CMK (cell line): ENCODE results near the gene FMNL2.
"Not testable (repeated sequence)": the region's sequence is repeated elsewhere in the genome, so short reads cannot be mapped to it uniquely, and the experiment has no call there.

Source experiments
- DNase-seq: peaks from one replicate; pipeline ENCODE4 v3.0.0-alpha.2; 2010; ENCODE audit warnings: low read depth

FMNL2 gene

DNA sequence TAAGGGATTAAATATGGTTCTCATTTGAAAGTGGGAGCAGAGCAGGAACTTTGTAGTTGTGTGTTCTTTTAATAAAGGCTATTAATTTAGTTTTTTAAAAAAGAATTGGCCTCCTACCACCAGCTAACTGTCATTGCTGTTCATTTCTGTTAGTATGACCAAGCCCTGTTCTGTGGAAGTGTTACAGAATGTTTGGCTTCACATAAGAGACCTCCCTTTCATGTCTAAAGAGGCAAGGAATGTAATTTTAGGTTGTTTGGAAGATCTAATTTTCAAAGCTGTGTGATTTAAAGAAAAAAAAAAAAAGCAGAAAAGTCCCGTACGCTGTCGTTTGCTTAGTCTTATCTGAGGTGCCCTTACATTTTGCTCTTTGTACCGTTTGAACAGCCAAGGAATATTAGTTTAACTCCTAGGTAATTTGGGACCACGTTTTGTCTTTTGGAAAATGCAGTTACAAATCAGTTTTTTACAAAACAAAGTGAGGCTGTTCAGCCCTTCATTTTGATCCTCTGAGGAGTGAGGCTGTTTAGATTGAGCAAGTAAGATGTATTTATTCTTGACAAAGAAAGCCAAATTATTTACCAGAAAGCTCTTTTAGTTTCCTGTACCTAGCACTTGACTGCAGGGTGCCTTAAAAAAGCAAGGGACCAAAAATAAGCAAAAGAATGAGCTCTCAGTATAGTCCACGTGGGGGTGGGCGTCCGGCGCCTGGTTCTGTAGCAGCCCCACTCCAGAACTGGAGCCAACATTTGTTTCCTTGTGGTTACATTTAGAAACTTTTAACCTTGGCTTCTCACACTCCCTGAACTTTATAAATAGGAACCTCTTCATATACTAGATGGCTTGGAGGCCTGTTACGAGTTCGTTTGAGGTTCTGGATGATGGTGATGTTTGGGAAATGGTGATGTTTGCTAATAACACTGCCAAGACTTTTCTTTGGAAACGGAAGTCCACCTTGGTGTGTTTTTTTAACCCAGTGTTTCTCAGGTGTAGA lies 136.2 kb downstream of the FMNL2 start:
- no peak for DNase-seq

DNA sequence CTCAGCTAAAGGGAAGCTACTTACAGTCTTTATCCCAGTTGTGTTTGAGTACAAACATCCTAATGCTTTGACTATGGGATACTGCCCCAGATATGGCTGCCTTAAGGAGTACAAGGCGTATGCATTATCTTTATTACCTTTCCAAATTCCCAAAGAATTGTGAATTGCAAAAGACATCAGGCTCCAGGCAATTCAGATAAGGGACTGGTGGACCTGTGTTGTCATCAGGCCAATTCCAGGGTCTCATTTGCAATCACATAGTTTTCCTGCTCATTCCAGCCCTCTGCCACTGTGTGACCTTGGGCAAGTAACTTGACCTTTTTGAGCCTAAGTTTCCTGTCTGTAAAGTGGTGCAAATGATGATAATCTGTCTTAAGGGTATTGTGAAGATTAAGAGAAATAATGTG lies 137.5 kb downstream of the FMNL2 start:
- no peak for DNase-seq

DNA sequence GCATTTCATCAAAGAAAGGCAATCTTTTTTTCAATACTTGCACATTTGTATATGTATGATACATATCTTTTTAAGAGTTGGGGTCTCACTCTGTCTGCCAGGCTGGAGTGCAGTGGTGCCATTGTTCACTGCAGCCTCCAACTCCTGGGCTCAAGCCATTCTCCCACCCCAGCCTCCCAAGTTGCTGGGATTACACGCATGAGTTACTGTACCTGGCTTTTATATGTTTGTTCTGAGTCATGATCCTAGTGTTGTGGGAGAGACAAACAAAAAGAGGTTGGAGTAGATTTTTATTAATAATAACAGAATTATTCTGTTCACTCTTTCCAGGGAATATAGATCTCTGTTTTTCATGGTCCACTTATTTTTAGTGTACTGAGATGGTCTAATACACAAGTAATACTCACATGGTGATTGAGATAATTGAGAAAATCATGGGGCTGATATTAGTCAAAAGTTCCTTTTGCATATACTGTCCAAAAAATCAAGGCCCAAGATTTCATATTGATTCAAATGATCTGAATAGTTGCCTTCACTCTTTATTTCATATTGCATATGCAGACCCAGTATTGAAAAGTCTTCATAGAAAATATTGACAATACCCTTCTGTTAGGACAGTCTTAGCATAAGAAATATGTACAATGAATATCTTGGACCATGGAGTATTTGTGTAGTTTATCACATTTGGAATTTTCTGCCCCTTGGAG lies 138.3 kb downstream of the FMNL2 start:
- no peak for DNase-seq

DNA sequence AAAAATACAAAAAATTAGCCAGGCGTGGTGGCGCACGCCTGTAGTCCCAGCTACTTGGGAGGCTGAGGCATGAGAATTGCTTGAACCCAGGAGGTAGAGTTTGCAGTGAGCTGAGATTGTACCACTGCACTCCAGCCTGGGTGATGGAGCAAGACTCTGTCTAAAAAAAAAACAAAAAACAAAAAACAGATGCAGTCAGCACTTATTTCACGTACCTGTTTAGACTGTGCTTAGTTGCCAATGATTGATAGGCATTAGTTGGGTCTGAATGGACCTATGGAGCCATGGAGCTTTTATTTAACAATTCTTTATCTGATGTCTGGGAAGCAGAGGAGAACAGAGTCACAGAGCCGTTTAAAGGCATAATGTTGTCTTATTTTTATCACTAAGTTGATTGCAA lies 139.5 kb downstream of the FMNL2 start:
- DNase-seq, result not testable (repeated sequence)

DNA sequence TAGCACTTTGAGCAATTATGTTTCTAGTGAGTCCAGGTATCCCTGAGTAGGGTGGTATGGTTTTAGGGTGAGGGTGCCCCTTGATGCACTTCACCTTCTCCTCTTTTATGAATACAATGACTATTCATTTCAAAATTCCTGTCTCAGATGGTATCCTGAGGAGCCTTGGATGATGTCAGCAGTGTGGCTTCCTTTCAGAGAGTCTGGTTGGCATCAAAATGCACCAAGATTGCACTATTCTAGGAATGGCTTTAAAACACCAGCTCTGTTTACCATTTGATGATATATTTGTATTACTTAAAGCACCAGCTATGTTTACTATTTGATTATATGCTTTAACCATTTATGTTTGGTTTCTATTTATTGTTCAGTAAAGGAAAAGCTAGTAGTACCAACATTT lies 141.0 kb downstream of the FMNL2 start:
- DNase-seq, result no peak

DNA sequence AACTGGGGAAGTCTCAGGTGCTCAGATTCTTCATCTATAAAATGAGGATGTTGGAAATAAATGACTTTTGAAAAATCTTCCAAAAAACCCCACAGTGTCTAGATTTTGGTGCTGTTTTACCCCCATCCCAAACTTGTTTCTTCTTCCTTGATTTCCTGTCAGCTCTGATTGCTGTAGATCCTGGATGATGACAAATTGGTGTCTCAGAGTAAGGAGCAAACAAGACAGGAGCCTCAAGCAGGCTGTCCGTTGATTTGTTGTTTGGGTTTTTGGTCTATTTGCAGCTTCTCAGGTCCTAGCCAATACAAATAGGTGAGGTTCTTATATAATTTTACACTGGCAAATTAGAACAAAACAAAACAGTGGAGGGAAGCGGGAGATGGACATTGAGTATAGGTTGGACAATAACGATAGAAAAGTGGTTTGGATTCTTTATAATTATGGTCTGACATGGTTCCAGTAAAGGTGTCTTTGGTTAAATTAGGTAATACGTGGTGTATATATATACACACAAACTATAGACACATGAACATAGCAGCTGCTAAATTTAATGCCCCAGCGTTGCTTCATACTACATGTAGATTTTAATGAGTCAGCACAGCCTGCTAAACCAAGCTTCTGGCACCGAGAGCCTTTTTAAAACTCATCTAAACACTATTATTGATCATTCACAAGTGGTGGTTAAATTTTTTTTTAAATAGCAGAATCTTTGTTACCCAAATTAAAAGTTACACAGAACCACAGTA lies 142.5 kb downstream of the FMNL2 start:
- no peak for DNase-seq

DNA sequence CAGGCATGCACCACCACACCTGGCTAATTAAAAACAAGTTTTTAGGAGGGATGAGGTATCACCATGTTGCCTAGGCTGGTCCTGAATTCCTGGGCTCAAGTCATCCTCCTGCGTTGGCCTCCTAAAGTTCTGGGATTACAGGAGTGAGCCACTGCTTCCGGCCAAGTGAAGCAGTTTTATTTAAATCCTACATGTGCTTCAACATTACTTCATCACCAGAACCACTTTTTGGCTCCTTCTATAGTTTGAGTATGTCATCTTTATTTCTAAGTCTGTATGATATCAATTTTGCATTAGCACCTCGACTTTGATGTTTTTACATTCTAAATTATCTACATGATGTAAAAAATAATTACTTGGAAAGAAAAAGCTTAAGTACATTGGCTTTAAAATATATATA lies 144.3 kb downstream of the FMNL2 start:
- no peak for DNase-seq

DNA sequence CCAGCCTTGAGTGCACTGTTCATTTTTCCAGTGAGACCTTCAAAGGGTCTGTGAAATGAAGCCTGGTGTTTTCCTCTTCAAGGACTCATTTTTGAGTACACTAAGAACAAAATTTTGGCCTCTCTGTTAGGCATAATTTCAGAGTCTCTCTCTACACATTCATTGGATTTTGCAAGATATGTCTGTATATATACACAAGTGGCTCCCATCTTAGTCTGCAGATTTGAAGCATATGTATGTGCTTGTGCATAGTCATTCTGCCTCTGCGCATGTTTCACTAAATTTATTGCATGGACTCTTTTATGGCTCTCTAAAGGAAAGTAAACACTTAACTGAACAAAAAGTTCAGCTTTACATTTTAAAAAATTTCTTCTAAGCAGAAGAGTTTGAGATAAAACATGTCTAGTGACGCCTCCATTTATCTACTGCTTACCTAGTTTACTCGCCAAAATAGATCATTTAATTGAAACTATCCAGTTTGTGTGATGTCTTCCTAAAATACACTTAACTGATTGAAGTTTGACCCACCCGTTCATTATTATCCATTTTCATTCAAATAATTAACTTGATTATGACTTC lies 145.9 kb downstream of the FMNL2 start:
- DNase-seq, result no peak

DNA sequence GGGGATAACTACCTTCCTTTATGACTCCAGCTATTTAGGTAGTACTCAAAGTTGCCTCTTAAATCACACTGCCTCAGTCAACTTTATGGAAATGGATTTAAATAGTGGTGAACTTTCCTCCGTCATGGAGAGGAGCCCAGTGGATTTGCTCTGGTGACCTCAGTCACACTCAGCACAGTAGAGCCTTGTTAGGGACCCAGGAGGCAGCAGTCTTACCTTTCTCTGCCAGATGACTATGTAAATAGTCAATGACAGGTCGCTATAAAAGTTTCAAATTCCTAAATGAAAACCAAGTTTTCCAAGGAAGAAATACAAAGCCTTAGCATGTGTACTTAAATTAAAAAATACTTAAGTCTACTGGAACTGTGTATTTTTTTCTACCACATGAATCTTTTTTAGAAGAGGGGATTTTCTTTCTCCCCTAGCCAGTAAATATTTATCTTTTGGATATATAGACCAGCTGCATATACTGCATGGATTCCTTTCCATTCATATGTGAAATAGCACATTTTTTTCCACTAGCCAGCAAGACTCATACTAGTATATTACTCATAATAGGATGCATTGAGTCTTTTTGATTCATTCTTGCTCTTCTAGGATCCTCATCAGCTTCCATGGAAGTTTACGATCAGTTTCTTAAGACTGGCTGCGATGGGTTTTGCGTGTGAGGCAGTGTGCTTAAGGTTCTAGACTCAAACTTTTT lies 147.1 kb downstream of the FMNL2 start:
- DNase-seq, result no peak

DNA sequence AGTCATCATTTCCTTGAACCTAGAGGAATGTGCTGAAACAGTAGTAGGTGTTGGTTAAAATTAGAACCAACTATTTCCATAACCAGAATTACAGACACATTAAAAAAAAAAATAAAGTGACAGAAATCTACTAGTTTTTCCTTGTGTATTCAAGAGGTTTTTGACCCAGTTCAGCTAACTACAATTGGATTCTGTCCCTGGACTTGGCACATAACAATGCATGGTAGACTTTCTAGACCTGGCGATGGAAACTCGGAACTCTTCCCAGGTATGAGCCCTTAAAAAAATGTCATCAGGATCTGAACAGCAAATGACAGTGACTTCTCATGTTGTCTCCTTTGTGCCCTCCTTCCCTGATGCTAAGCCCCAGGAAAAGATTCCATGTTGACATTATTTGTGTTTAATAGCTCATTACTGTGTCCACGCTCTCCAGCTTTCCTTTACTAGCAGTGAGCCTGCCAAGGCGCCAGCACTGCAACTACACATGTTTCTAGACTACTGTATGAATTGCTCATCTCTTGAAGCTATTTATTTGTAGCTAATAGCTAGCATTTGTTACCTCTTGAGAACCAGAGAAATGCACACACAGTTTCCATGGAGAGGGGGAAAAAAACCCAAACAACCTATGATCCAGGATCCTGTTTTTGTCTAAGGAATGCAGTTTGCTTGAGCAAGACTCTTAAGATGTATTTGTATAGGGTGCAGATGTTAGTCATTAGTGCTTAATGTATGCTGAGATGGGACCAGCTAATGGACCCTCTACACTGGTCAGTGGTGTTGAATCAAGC lies 148.5 kb downstream of the FMNL2 start:
- DNase-seq, result no peak

DNA sequence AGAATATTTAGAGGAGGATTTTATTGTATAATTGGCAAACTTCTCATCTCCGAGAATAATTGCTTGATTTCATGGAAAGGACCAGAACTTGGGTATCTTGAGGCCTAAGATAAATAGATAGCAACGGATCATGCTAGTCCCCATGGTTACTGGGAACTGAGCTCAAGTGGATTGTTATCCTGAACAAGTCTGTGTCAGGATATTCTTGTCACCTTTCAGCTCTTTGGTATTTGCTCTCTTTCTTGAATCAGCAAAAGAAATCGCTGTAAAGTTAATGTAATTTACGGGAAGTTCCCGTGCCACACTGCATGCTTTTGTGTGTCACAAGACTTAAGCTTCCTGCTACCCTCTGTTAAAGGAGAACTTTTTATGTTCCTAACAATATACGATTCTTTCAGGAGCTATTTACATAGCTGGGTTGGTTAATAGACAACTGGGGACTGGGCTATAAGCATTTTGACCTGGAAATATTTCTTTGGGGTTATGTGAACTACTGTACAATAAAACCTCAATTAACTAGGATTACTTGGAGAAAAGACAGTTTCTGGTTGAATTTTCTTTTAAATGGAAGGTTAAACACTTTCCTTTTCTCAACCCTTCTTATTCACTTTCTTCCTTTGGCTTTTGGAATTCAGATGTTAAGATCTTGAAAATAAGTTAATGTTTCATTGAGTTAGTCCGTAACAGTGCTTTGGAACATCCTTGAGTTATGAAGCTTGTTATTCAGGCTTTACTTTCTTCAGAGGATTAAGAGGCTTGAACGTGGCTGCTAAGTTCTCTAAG lies 151.2 kb downstream of the FMNL2 start:
- DNase-seq, result no peak

DNA sequence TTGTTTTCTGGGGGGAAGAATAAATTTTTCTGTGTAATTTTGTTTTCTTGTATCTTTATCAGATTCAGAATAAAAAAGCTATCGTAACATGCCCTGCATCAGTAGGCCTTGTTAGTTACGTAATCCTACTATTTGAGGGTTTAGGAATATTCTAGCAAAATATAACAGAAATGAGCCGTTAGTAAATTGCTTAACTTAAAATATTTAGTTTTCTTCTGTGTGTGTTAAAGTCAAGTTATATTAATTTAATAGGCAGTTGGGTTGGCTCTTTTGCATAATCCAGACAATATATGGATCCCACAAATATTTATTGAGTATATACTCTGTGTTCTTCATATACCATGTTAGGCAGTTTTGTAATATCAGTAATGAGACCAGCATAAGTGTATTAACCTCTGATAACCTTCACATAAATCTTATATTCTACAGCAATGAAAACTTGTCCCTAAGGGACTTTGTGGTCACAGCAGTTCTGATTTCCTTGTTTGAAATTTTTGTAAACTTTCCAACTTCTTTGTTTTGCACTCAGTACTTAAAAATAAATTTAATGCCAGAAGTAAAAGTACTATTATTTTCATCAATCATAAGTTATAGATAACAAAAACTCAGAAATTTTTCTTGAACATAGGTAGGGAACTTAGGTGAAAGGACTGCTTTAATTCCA lies 151.9 kb downstream of the FMNL2 start:
- no peak for DNase-seq

DNA sequence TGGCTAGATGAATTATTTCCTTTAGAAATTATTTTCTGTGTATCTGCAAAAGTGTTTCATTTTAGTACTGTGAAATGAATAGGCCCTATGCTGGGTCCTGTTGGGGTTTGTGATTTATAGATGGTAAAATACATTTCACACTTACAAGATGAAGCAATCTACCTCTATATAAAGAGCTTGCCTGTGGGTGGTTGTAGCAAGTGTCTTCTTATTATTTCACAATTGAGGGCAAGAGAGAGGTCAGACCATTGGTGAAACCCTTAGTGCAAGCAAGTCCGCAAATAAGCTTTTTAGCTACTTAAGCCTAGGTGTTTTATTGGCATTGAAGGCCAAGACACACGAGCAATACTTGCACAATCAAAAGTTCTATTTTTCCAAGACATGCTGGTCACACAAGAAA lies 153.1 kb downstream of the FMNL2 start:
- no peak for DNase-seq

DNA sequence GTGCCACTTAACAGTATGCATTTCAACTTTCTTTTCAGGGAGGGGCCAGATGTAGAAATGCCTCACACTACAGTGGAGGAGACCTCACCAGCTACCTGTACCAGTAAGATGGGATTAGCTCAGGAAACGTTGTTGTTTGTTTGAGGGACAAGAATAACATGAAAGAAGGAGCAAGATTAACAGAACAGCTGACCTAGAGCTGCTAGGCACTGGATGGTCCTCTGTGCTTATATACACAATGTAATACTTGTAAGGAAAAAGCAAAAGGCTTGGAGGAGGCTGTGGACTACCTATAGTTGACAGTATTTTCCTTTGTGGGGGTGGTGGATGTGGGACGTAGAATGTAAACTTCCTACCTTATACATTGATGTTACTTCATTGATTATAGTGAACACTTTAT lies 154.4 kb downstream of the FMNL2 start:
- no peak for DNase-seq

DNA sequence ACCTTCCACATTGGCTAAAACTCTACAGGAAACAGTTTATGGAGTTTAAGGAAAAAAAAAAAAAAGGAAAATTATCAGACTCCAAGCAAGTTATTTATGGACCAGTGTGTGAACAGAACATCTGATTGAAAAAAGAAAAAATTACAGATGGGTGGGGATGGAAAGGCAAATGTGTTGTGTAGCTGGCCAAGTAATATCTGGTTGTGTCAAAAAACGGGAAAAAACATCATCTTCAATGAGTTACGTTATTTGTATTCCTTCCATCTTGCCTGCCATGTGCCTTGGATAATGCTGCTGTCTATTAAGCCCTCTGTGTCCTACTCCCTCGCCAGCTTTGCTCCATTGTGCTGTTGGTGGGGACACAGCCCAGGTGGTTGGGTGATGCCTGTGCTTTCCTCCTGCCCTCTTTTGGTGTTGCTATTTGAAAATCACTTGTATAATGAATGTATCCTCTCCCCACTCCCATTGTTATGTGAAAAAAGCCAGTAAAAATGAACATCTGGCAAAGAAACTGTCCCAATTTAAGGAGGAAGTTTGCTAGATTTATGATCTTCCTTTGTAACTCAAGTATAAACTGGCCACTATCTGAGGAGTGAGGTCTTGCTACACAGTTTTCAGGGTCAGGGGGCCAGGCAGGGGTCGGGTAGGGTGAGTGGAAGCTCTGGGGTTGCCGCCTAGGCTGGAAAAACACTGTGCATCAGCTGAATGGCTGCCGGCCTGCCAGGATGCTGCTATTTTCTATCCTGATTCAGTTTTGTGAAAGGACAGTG lies 155.9 kb downstream of the FMNL2 start:
- DNase-seq, result no peak

DNA sequence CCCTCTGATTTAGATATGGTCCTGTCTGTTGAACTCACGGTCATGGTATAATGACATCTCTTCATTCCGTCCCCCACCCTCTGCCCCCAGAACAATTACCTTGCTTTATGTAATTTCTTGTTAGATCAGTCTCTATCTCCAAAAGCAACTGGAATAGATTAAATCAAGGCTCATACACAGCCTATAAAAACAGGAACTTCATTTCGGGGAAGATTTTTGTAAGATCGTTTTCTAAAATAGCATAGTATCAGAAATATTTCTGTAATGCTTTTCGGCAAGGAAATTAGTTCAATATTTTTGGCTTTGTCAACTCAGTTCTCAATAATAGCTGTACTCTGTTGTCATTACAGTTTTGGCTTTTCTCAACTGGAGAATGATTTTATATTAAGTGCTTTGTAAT lies 157.2 kb downstream of the FMNL2 start:
- DNase-seq, result no peak

DNA sequence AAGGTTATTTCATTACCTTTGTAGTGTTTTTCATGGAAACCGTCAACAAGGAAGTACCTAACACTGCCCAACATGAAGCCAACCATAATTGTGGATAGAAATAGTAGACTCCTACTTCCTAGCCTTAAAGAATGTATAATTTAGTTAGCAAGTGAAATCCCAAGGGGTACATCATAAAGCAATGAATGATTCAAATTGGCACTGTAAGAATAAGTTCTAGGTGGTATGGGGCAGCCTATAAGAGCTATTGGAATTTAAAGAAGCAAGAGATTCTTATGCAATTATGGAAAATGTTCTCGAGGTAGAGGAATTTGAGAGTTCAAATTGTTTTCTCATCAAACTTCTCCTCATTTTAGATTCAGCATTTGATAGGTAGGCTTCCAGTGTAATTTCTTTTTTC lies 157.9 kb downstream of the FMNL2 start:
- no peak for DNase-seq

DNA sequence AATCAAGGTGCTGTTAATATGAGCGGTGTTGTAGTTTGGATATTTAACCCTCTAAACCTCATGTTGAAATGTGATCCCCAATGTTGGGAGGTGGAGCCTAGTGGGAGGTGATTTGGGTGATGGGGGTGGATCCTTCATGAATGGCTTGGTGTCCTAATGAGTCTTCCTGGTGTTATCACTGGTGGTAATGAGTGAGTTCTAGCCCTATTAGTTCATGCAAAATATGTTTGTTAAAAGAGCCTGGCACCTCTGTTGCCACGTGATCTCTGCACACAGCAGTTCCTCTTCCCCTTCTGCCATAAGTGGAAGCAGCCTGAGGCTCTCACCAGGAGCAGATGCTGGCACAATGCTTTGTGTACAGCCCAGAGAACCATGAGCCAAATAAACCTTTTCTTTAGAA lies 158.4 kb downstream of the FMNL2 start:
- DNase-seq, result no peak
